ENCODE measurements around the gene HOXC6.
"Not testable (repeated sequence)": the region's sequence is repeated elsewhere in the genome, so short reads cannot be mapped to it uniquely, and the experiment has no call there.

HOXC6 gene

GRCh38 chr12:54058128-54058768 lies 30.0 kb downstream of the HOXC6 start:
- DNase-seq: no peak

GRCh38 chr12:54059668-54060067 lies 31.4 kb downstream of the HOXC6 start:
- no peak for DNase-seq

- DNase-seq: no peak
Measured at GRCh38 chr12:54060174-54060974, 32.1 kb downstream of the HOXC6 start.

GRCh38 chr12:54060975-54061778 lies 32.9 kb downstream of the HOXC6 start:
- DNase-seq: no peak

GRCh38 chr12:54065677-54066076 lies 37.4 kb downstream of the HOXC6 start:
- no peak for DNase-seq

- no peak for DNase-seq
Measured at GRCh38 chr12:54066408-54066807, 38.2 kb downstream of the HOXC6 start.

GRCh38 chr12:54068418-54069070 lies 40.3 kb downstream of the HOXC6 start:
- DNase-seq: no peak

GRCh38 chr12:54071942-54072341 lies 43.7 kb downstream of the HOXC6 start:
- no peak for DNase-seq

- no peak for DNase-seq
Measured at GRCh38 chr12:54074308-54074707, 46.1 kb downstream of the HOXC6 start.

GRCh38 chr12:54075409-54075808 lies 47.2 kb downstream of the HOXC6 start:
- DNase-seq: no peak

- DNase-seq: no peak
Measured at GRCh38 chr12:54075974-54076373, 47.7 kb downstream of the HOXC6 start.

GRCh38 chr12:54077843-54078242 lies 49.6 kb downstream of the HOXC6 start:
- DNase-seq: not testable (repeated sequence)

GRCh38 chr12:54079115-54079514 lies 50.9 kb downstream of the HOXC6 start:
- not testable (repeated sequence) for DNase-seq

Measured in NCI-H1105 treated with DMSO at 0.1 percent for 48 hours (cell line).